Prostate gland (tissue), 2 donors: ENCODE data around the gene HRAS.

Experiments
- POLR2A ChIP-seq: fragments of 450-650 bp; IDR thresholded peaks from one replicate; pipeline ENCODE4 v1.6.1; 2016; ENCODE audit warnings: antibody characterized with exemption, mild to moderate bottlenecking
- POLR2AphosphoS5 ChIP-seq: sonication (generic); formaldehyde crosslinking; IDR thresholded peaks from one replicate; pipeline ENCODE4 v1.6.1; 2017; ENCODE audit warnings: antibody characterized with exemption
- TF ChIP-seq, protein P1 (sequence below), 4 experiments: fragments of 200-600 bp in 2 of 4; fragments of 450-650 bp in 2 of 4; sonication (generic) in 2 of 4; IDR thresholded peaks; 1 replicate in 3 of 4; 2 replicates in 1 of 4; pipeline ENCODE4 v1.5.1; 2016 to 2019; ENCODE audit warnings: antibody characterized with exemption in 4 of 4, mild to moderate bottlenecking in 2 of 4, moderate library complexity in 2 of 4

DNA sequence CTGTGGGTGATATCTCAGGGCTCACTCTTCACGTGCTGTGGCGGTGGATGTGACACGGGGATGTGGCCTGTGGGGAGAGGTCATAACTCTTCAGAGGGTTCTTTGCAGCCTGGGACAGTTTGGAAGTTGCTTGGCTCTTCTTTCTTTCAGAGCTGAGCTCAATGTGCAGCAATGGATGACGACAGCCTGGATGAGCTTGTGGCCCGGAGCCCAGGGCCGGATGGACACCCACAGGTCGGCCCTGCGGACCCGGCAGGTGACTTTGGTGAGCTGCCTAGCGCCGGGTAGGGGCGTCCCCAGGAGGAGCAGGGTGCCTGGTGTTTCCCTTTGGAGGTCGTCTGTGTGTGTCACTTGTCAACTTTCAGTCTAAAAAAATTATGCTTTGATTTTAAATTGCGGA lies 46.0 kb upstream of the HRAS start:
- TF ChIP-seq, protein P1, sequence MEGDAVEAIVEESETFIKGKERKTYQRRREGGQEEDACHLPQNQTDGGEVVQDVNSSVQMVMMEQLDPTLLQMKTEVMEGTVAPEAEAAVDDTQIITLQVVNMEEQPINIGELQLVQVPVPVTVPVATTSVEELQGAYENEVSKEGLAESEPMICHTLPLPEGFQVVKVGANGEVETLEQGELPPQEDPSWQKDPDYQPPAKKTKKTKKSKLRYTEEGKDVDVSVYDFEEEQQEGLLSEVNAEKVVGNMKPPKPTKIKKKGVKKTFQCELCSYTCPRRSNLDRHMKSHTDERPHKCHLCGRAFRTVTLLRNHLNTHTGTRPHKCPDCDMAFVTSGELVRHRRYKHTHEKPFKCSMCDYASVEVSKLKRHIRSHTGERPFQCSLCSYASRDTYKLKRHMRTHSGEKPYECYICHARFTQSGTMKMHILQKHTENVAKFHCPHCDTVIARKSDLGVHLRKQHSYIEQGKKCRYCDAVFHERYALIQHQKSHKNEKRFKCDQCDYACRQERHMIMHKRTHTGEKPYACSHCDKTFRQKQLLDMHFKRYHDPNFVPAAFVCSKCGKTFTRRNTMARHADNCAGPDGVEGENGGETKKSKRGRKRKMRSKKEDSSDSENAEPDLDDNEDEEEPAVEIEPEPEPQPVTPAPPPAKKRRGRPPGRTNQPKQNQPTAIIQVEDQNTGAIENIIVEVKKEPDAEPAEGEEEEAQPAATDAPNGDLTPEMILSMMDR (IDR thresholded peaks at IDR 0.05): no peak
- TF ChIP-seq POLR2A (no peak), POLR2AphosphoS5 (no peak)
